HUES6 (cell line): Measurements from ENCODE around the gene ADAMTS1.
"Not testable (repeated sequence)": the region's sequence is repeated elsewhere in the genome, so short reads cannot be mapped to it uniquely, and the experiment has no call there.

Experiments used
- H3K27ac ChIP-seq: 2 replicates; pipeline ENCODE4 v1.7.0; 2013; ENCODE audit warnings: low read depth, mild to moderate bottlenecking, low read length, inconsistent platforms
- H3K27me3 ChIP-seq: 2 replicates; pipeline ENCODE4 v1.6.1; 2013; ENCODE audit warnings: low read length; ENCODE audit not compliant: control insufficient read depth, insufficient read depth
- H3K36me3 ChIP-seq: 2 replicates; pipeline ENCODE4 v1.6.1; 2013; ENCODE audit warnings: low read length; ENCODE audit not compliant: control insufficient read depth, insufficient read depth
- H3K4me1 ChIP-seq: 2 replicates; pipeline ENCODE4 v1.6.1; 2013; ENCODE audit warnings: low read length; ENCODE audit not compliant: control insufficient read depth, insufficient read depth
- H3K4me3 ChIP-seq: 2 replicates; pipeline ENCODE4 v1.5.1; 2013; ENCODE audit warnings: low read depth, low read length
- H3K9ac ChIP-seq: one replicate; pipeline ENCODE4 v1.6.1; 2013; ENCODE audit warnings: mild to moderate bottlenecking, low read length
- H3K9me3 ChIP-seq: 2 replicates; pipeline ENCODE4 v1.6.1; 2013; ENCODE audit warnings: low read depth, low read length; ENCODE audit not compliant: control insufficient read depth, insufficient read depth

Gene ADAMTS1

GRCh38 chr21:26856871-26857350 lies 11.7 kb upstream of the ADAMTS1 start:
- not testable (repeated sequence) for H3K36me3 ChIP-seq

GRCh38 chr21:26854695-26855094 lies 9.5 kb upstream of the ADAMTS1 start:
- H3K27ac ChIP-seq, H3K4me3 ChIP-seq, H3K27me3 ChIP-seq, H3K9me3 ChIP-seq, H3K36me3 ChIP-seq, H3K9ac ChIP-seq: not testable (repeated sequence)
- H3K4me1 ChIP-seq = peaks cover 34% of the 10 kb centered on the region

More at GRCh38 chr21:26856871-26857350, 11.7 kb upstream of the ADAMTS1 start:
- H3K9ac ChIP-seq, H3K9me3 ChIP-seq, H3K27me3 ChIP-seq, H3K4me3 ChIP-seq, H3K27ac ChIP-seq: not testable (repeated sequence)
- H3K4me1 ChIP-seq = peaks cover 16% of the 10 kb centered on the region

- peaks cover 6% of the 10 kb centered on the region; the same call in 1 of the 2 replicates for H3K27me3 ChIP-seq
- H3K9ac ChIP-seq = peak overlapping the region; percentile 12
- no peak overlapping the region for H3K4me3 ChIP-seq
- peak overlapping the region; percentile 64; the same call in 1 of the 2 replicates for H3K27ac ChIP-seq
- peaks cover 34% of the 10 kb centered on the region for H3K4me1 ChIP-seq
- H3K9me3 ChIP-seq = no peaks in the 10 kb centered on the region
- no peaks in the 10 kb centered on the region for H3K36me3 ChIP-seq
Observed at GRCh38 chr21:26852423-26852822, 7.2 kb upstream of the ADAMTS1 start.

- Histone ChIP-seq H3K4me1 (peaks cover 34% of the 10 kb centered on the region), H3K4me3 (no peak overlapping the region), H3K36me3 (no peaks in the 10 kb centered on the region), H3K27ac (no peak overlapping the region), H3K27me3 (peaks cover 17% of the 10 kb centered on the region; the same call in 1 of the 2 replicates), H3K9ac (no peak overlapping the region), H3K9me3 (no peaks in the 10 kb centered on the region)
Observed at GRCh38 chr21:26851109-26851944, 6.1 kb upstream of the ADAMTS1 start.

- Histone ChIP-seq H3K27ac (no peak overlapping the region), H3K9ac (no peak overlapping the region)
Observed at GRCh38 chr21:26850116-26850643, 5.0 kb upstream of the ADAMTS1 start.

GRCh38 chr21:26849428-26850115 lies 4.4 kb upstream of the ADAMTS1 start:
- Histone ChIP-seq H3K4me3 (no peak overlapping the region), H3K27ac (no peak overlapping the region), H3K9ac (no peak overlapping the region), H3K4me1 (peaks cover 34% of the 10 kb centered on the region), H3K27me3 (peaks cover 25% of the 10 kb centered on the region; the same call in 1 of the 2 replicates), H3K36me3 (no peaks in the 10 kb centered on the region), H3K9me3 (no peaks in the 10 kb centered on the region)

More at GRCh38 chr21:26850116-26850643, 5.0 kb upstream of the ADAMTS1 start:
- H3K9me3 ChIP-seq = no peaks in the 10 kb centered on the region
- no peaks in the 10 kb centered on the region for H3K36me3 ChIP-seq
- H3K27me3 ChIP-seq = peaks cover 25% of the 10 kb centered on the region; the same call in 1 of the 2 replicates
- no peak overlapping the region for H3K4me3 ChIP-seq
- peaks cover 34% of the 10 kb centered on the region for H3K4me1 ChIP-seq

GRCh38 chr21:26847921-26848320 lies 2.7 kb upstream of the ADAMTS1 start:
- no peaks in the 10 kb centered on the region for H3K9me3 ChIP-seq
- no peak overlapping the region for H3K27ac ChIP-seq
- no peaks in the 10 kb centered on the region for H3K36me3 ChIP-seq
- peaks cover 32% of the 10 kb centered on the region for H3K4me1 ChIP-seq
- H3K9ac ChIP-seq = no peak overlapping the region
- H3K27me3 ChIP-seq = peaks cover 25% of the 10 kb centered on the region; the same call in 1 of the 2 replicates
- H3K4me3 ChIP-seq = no peak overlapping the region

GRCh38 chr21:26847002-26847401 lies 1.8 kb upstream of the ADAMTS1 start:
- H3K27ac ChIP-seq = no peak overlapping the region; the same call in 1 of the 2 replicates
- peak overlapping the region; percentile 83 for H3K9ac ChIP-seq
- H3K4me3 ChIP-seq = peak overlapping the region; percentile 93
- no peaks in the 10 kb centered on the region for H3K9me3 ChIP-seq
- H3K27me3 ChIP-seq = peaks cover 25% of the 10 kb centered on the region; the same call in 1 of the 2 replicates
- peaks cover 7% of the 10 kb centered on the region for H3K36me3 ChIP-seq
- peaks cover 31% of the 10 kb centered on the region for H3K4me1 ChIP-seq

GRCh38 chr21:26846036-26846931 lies 1.1 kb upstream of the ADAMTS1 start:
- Histone ChIP-seq H3K4me3 (peak overlapping the region; percentile 93), H3K9me3 (no peaks in the 10 kb centered on the region), H3K36me3 (peaks cover 15% of the 10 kb centered on the region), H3K4me1 (peaks cover 26% of the 10 kb centered on the region), H3K27ac (peak overlapping the region; percentile 62; the same call in 1 of the 2 replicates), H3K9ac (peak overlapping the region; percentile 83), H3K27me3 (peaks cover 25% of the 10 kb centered on the region; the same call in 1 of the 2 replicates)

- H3K4me3 ChIP-seq = peak overlapping the region; percentile 93
- H3K36me3 ChIP-seq = peaks cover 19% of the 10 kb centered on the region
- H3K9ac ChIP-seq = peak overlapping the region; percentile 83
- peaks cover 20% of the 10 kb centered on the region for H3K4me1 ChIP-seq
- peaks cover 25% of the 10 kb centered on the region; the same call in 1 of the 2 replicates for H3K27me3 ChIP-seq
- peak overlapping the region; percentile 62; the same call in 1 of the 2 replicates for H3K27ac ChIP-seq
- no peaks in the 10 kb centered on the region for H3K9me3 ChIP-seq
Observed at GRCh38 chr21:26845759-26846035, 488 bp upstream of the ADAMTS1 start.
